Parathyroid adenoma (tissue), 2 donors: ENCODE measurements around the gene KCNJ8.

ENCODE experiments used
- H2AFZ ChIP-seq: fragments of 300-600 bp; sonication (generic); one replicate; pipeline ENCODE4 v1.7.0; 2017; ENCODE audit warnings: antibody characterized with exemption, mild to moderate bottlenecking
- H3K27ac ChIP-seq: fragments of 300-600 bp; sonication (generic); one replicate; pipeline ENCODE4 v1.7.0; 2017
- H3K27me3 ChIP-seq: fragments of 300-600 bp; sonication (generic); one replicate; pipeline ENCODE4 v1.7.0; 2017; ENCODE audit warnings: low read length; ENCODE audit not compliant: control insufficient read depth, insufficient read depth
- H3K36me3 ChIP-seq: fragments of 300-600 bp; sonication (generic); one replicate; pipeline ENCODE4 v1.7.0; 2017; ENCODE audit warnings: low read length; ENCODE audit not compliant: control insufficient read depth, insufficient read depth
- H3K4me1 ChIP-seq: fragments of 300-600 bp; sonication (generic); one replicate; pipeline ENCODE4 v1.7.0; 2017; ENCODE audit warnings: control low read depth
- H3K4me2 ChIP-seq: fragments of 300-600 bp; sonication (generic); one replicate; pipeline ENCODE4 v1.7.0; 2017; ENCODE audit warnings: low read length
- H3K4me3 ChIP-seq: fragments of 300-600 bp; sonication (generic); one replicate; pipeline ENCODE4 v1.7.0; 2017; ENCODE audit warnings: low read depth, low read length
- H3K79me2 ChIP-seq: fragments of 300-600 bp; sonication (generic); one replicate; pipeline ENCODE4 v1.7.0; 2017; ENCODE audit warnings: control low read depth
- H3K9ac ChIP-seq: fragments of 300-600 bp; sonication (generic); one replicate; pipeline ENCODE4 v1.7.0; 2017; ENCODE audit warnings: mild to moderate bottlenecking
- H3K9me3 ChIP-seq: fragments of 300-600 bp; sonication (generic); one replicate; pipeline ENCODE4 v1.7.0; 2017; ENCODE audit warnings: low read length; ENCODE audit not compliant: control insufficient read depth
- TF ChIP-seq, protein P1 (sequence below): fragments of 300-600 bp; sonication (generic); IDR thresholded peaks from one replicate; pipeline ENCODE4 v1.7.0; 2017; ENCODE audit warnings: antibody characterized with exemption, mild to moderate bottlenecking
- donor health status: primary hyperparathyroidism.

Gene KCNJ8

DNA sequence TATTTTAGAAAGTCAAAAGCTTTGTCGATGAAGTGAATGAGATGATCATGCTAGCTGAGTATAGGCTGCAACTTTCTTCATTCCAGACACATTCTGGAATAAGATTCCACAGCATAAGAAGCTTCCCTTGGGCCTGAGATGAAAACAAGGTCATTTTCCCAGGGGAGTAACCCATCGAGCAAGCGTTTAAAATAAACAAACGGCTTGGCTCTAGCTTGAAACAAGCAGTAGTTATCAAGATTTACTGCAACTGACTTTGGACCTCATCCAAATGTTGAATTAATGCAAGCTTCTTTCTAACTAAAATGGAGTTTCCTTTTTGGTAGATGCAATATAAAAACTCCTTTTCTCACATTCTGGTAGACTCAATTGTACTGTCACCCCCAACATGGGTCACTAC is 23.0 kb downstream of the KCNJ8 start:
- H3K4me3 ChIP-seq: no peak overlapping the region
- H3K27me3 ChIP-seq: no peaks in the 10 kb centered on the region
- TF ChIP-seq, protein P1, sequence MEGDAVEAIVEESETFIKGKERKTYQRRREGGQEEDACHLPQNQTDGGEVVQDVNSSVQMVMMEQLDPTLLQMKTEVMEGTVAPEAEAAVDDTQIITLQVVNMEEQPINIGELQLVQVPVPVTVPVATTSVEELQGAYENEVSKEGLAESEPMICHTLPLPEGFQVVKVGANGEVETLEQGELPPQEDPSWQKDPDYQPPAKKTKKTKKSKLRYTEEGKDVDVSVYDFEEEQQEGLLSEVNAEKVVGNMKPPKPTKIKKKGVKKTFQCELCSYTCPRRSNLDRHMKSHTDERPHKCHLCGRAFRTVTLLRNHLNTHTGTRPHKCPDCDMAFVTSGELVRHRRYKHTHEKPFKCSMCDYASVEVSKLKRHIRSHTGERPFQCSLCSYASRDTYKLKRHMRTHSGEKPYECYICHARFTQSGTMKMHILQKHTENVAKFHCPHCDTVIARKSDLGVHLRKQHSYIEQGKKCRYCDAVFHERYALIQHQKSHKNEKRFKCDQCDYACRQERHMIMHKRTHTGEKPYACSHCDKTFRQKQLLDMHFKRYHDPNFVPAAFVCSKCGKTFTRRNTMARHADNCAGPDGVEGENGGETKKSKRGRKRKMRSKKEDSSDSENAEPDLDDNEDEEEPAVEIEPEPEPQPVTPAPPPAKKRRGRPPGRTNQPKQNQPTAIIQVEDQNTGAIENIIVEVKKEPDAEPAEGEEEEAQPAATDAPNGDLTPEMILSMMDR: no peak
- no peaks in the 10 kb centered on the region for H3K79me2 ChIP-seq
- H3K9me3 ChIP-seq: no peaks in the 10 kb centered on the region
- H3K27ac ChIP-seq: no peak overlapping the region
- H3K36me3 ChIP-seq: no peaks in the 10 kb centered on the region
- peak overlapping the region; percentile 43 for H2AFZ ChIP-seq
- H3K4me1 ChIP-seq: peaks cover 5% of the 10 kb centered on the region
- peak overlapping the region; percentile 43 for H3K4me2 ChIP-seq
- no peak overlapping the region for H3K9ac ChIP-seq

DNA sequence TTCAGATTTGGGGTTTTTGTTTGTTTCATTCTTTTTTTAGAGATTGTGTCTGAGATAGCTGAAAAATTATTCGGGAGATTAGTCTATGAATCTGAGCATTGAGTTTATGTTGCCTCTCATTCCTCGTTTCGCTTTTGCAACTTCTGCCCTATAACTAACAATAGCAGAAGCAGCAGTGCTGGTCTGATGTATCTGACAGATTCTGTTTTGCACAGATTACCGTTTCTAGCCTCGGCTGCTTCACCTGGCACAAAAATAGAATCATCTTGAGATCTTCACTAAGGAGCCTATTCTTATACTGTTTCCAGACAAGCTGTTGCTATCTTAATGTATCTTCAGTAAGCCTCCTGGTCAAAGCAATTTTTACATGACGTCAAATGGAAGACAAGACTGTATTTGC is 29.2 kb downstream of the KCNJ8 start:
- H3K9ac ChIP-seq: no peak overlapping the region
- no peak overlapping the region for H3K27ac ChIP-seq
- no peak overlapping the region for H3K4me2 ChIP-seq
- H3K9me3 ChIP-seq: no peaks in the 10 kb centered on the region
- TF ChIP-seq, protein P1: no peak
- no peaks in the 10 kb centered on the region for H3K4me1 ChIP-seq
- H3K27me3 ChIP-seq: no peaks in the 10 kb centered on the region
- H3K79me2 ChIP-seq: no peaks in the 10 kb centered on the region
- H2AFZ ChIP-seq: no peak overlapping the region
- no peaks in the 10 kb centered on the region for H3K36me3 ChIP-seq
- no peak overlapping the region for H3K4me3 ChIP-seq

DNA sequence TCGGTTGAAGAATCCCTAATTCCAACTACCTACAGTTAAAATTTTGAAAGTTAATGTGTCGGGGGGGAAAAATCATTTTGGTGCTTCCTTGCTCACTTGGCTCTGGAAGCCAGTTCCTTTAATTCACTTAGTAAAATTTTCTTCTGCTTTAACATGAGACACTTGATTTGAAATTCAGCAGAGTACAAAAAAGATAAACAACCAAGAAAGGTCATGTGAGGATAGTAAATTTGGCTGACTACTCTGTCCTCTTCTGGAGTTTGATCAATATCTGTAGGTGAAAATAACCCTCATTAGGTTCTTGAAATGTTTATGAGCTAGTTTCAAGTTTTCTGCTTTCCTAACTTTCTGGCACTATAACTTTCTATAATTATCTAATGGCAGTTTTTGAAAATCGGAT is 43.4 kb downstream of the KCNJ8 start:
- H3K4me1 ChIP-seq: peaks cover 7% of the 10 kb centered on the region
- H3K4me3 ChIP-seq: peak overlapping the region; percentile 29
- no peak overlapping the region for H2AFZ ChIP-seq
- H3K27me3 ChIP-seq: no peaks in the 10 kb centered on the region
- no peaks in the 10 kb centered on the region for H3K36me3 ChIP-seq
- TF ChIP-seq, protein P1: no peak
- no peaks in the 10 kb centered on the region for H3K9me3 ChIP-seq
- no peak overlapping the region for H3K27ac ChIP-seq
- no peaks in the 10 kb centered on the region for H3K79me2 ChIP-seq
- peak overlapping the region; percentile 54 for H3K4me2 ChIP-seq
- H3K9ac ChIP-seq: no peak overlapping the region

DNA sequence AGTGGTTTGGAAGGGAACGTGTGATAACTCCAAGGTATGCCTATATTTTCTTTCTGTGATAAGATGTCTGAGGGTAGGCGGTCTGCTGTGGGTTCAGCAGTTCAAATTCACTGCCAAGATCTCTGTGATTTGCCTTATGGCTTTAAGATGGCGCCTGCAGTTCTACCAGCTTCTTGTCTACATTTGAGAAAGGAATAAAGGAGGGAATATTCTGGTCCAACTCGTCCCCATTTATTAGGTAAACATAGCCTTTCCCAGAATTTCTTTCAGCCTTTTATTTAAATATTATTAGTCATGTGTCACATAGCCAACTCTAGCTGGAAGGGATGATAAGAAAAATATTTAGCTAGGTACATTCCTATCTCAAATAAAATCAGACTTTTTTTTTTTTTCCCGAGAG is 48.8 kb downstream of the KCNJ8 start:
- Histone ChIP-seq H3K4me1 (peaks cover 3% of the 10 kb centered on the region), H3K4me3 (no peak overlapping the region), H3K4me2 (no peak overlapping the region), H3K27me3 (no peaks in the 10 kb centered on the region), H3K9ac (no peak overlapping the region), H3K36me3 (no peaks in the 10 kb centered on the region), H3K9me3 (no peaks in the 10 kb centered on the region), H3K27ac (no peak overlapping the region), H2AFZ (no peak overlapping the region), H3K79me2 (no peaks in the 10 kb centered on the region)
- TF ChIP-seq, protein P1: no peak

DNA sequence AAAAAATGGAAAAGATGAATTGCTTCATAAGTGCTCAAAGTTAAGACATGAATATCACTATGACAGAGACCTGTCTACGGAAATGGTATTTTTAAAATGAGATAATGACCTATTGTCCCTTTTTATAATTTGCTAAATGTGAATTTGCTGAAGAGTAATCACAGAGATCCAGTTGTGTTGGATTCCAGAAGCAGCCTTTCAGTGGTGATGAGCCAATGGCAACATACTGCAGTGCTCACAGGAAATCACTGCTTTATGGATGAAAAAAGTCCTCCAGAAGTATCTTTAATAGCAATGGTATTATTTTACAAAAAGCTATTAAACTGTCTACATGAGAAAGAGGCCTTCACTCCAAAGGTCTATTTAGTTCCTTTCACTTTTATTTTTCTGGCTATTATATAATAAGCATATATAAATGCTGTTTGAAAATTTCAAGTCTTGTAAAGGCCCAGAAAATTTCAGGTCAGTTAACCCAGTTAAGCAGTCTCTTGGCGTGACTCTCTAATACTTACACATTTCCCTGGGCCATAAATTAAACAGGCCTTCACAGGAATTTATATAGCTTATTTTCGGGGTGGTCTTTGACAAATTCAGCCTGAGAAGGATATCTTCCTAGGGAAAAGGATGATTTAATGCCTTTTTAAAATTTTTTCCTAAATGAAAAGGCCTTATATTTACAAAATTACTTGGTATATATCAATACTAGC is 55.4 kb downstream of the KCNJ8 start:
- Histone ChIP-seq H3K36me3 (no peaks in the 10 kb centered on the region), H3K27ac (no peak overlapping the region), H2AFZ (no peak overlapping the region), H3K27me3 (no peaks in the 10 kb centered on the region), H3K4me2 (no peak overlapping the region), H3K79me2 (no peaks in the 10 kb centered on the region), H3K4me1 (no peaks in the 10 kb centered on the region), H3K9ac (no peak overlapping the region), H3K9me3 (no peaks in the 10 kb centered on the region), H3K4me3 (no peak overlapping the region)
- TF ChIP-seq, protein P1: no peak
